HG03060 (cell line): ENCODE measurements around the gene NAIF1.
"Not testable (repeated sequence)": the region's sequence is repeated elsewhere in the genome, so short reads cannot be mapped to it uniquely, and the experiment has no call there.

Experiments used
- ATAC-seq: cut with Tn5 transposase; IDR thresholded peaks from one replicate; pipeline ENCODE4 v1.9.1; 2021; ENCODE audit warnings: low read depth, moderate number of reproducible peaks; ENCODE audit not compliant: unreplicated experiment

NAIF1 gene

DNA sequence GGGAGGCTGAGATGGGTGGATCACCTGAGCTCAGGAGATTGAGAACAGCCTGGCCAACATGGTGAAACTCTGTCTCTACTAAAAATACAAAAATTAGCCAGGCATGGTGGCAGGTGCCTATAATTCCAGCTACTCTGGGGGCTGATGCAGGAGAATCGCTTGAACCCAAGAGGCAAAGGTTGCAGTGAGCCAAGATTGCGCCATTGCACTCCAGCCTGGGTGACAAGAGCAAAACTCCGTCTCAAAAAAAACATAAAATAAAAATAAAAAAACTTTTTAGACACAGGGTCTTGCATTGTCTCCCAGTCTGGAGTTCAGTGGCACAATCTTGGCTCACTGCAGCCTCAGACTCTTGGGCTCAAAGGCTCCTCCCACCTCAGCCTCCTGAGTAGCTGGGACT is 30.6 kb downstream of the NAIF1 start:
- ATAC-seq = not testable (repeated sequence)

DNA sequence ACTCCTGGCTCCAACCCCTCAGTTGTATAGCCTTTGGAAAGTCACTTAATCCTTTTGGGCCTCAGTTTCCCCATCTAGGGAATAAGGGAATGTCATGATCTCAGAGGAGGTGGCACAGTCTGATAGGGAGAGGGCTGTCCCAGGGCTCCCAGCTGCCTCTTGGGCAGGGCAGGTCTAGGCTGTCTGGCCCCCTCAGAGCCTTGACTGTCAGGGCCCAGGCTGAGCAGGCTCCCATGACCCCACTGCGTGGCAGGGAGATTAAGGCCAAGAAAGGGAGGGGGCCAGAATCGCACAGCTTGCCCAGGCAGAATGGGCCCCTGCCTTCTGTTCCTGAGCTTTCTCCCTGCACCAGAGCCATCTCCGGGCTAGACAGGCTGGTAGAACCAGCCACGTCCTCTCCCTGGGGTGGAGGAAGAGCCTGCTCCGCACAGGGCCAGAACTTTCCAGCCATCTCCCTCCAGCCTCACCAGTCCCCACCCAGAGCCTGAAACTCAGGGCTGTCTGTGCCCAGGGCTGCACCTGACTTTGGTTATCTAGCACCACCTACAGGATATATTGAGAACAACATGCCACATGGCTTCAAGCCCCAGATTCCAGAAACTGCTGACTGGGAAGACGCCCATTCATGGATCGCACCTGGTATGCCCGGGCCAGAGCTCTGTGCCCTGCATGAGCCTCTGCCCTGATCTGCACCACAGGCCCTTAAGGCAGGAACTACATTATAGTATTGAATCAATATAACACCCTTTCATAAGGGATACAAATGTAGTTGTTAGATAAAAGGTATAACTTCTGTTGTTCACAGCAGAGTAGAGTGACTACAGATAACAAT is 32.1 kb downstream of the NAIF1 start:
- ATAC-seq = no peak

DNA sequence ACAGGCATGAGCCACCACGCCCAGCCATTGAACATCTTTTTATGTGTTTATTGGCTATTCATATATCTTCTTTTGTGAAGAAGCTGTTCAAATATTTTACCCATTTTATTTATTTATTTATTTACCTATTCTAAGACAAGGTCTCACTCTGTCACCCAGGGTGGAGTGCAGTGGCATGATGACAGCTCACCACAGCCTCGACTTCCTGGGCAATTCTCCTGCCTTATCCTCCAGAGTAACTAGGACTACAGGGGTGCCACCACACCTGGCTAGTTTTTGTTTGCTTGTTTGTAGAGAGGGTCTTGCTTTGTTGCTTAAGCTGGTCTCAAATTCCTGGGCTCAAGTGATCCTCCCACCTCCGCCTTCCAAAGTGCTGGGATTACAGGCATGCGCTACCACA is 33.5 kb downstream of the NAIF1 start:
- ATAC-seq = no peak

DNA sequence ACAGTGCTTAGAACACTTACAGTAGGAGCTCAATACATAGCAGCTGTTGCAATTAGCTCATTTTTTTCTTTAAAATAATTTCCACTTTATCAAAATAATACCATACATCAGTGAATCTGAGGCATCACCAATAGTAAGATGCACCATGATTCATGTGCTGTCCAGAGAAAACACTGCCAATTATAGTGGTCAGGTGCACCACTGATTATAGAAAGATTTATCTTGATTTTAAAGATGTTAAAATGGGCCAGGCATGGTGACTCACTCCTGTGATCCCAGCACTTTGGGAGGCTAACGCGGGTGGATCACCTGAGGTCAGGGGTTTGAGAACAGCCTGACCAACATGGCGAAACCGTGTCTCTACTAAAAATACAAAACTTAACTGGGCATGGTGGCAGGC is 39.4 kb downstream of the NAIF1 start:
- no peak for ATAC-seq

DNA sequence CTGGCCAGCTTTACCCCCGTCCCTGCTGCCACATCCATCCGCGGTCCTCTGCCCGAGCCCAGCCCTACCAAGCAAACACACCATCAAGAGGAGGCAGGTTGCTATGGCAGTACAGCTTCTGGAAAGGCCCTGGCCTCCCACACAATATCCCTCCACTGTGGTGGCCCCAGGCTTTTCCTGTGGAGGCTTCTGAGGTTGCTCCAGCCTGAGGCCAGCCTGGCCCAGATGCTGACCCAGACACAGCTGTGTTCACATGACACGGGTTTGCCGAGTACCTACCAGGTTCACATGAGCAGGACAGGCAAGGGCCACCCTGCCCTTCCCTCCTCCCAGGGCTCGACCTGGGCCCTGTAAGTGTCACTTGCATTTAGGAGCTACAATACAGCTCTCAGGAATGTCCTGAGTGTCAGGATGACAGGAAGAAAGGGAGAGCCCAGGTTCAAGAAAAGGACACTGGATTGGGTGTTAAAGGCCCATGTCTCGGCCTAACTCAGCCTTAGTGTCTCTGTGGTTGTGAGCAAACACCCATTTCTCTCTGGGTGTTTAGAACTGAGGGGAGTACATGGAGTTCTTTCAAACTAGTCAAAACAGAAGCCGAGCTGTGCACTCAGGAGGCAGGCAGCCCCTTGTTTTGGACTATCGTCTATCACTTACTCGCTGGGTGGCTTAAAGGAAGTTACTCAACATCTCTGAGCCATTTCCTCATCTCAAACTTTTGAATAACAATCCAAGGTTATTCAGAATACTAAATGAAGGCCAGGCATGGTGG is 40.2 kb downstream of the NAIF1 start:
- no peak for ATAC-seq

DNA sequence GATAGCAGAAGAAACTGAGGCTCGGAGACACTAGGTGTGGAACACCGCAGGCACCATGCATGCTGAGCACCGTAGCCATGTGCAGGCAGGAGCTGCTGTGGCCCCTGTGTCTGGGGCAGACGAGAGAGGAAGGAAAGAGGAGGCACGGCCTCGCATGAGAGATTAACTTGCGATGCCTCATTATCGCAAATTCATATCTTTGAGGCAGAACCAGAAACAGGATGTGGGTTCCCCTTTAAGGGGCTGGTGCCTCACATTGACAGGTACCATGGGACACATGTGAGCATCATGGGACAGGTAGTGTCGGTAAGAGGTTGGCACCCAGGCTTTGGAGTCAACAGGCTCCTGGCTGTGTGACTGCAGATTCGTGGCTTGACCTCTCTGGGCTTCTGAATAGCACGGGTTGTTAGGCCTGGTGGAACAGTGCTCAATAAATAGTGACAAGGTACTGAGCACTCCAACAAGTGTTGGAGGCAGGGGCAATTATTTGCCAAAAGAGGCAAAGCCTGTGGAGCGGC is 40.8 kb downstream of the NAIF1 start:
- ATAC-seq = peak; percentile 44

DNA sequence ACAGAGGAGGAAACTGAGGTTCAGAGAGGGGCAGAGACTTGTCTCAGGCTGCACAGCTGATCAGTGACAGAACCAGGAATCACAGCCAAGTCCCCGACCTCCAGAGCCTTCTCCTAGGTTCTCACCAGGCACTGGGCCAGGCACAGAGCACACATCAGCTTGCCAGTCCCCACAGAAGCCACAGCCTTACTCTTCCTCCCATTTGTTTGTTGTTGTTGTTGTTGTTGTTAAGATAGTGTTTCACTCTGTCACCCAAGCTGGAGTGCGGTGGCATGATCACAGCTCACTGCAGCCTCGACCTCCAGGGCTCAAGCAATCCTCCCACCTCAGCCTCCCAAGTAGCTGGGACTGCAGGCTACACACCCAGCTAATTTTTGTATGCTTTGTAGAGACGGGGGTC is 41.4 kb downstream of the NAIF1 start:
- ATAC-seq = no peak

DNA sequence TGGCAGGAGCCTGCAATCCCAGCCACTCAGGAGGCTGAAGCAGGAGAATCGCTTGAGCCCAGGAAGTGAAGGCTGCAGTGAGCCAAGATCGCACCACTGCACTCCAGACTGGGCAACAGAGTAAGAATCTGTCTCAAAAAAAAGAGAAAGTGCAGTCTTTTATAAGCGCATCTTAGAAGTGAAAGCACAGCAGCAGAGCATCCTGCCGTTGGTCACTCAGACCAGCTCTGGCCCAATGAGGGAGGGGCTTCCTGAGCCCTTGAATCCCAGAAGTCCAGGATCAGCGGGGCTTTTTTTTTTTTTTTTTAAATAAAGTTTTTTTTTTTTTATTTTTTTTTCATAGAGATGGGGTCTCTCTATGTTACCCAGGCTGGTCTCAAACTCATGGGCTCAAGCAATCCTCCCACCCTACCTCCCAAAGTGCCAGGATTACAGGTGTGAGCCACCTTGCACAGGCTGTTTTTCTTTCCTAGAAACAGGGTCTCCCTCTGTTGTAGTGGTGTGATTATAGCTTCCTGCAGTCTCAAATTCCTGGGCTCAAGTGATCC is 42.3 kb downstream of the NAIF1 start:
- ATAC-seq = no peak

DNA sequence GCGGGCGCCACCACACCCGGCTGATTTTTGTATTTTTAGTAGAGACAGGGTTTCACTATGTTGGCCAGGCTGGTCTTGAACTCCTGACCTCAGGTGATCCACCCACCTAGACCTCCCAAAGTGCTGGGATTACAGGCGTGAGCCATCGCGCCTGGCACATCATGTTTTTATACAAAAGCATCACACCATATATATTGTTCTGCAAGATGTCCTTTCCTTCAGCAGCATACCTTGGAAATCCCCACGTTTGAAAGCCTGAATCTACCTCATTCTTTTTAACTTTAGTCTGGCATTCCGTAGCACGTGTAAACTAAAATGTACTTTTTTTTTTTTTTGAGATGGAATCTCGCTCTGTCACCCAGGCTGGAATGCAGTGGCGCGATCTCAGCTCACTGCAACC is 43.4 kb downstream of the NAIF1 start:
- not testable (repeated sequence) for ATAC-seq

DNA sequence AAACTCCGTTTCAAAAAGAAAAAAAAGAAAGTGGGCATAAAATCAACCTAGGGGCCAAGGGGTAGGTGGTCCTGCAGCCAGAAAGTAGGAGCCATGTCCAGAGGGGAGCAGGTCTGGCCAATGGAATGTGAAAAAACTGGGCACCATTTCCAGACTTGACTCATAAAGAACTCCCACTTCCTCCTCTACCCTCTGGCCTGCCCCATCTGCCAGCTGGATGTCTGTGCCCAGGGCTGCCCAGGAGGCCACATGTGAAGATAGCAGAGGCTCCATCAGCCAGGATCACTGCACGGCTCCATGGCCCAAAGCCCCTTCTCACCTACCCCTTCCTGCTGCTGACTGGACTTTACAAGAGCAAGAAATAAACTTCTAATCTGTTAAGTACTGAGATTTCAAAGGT is 44.2 kb downstream of the NAIF1 start:
- no peak for ATAC-seq

DNA sequence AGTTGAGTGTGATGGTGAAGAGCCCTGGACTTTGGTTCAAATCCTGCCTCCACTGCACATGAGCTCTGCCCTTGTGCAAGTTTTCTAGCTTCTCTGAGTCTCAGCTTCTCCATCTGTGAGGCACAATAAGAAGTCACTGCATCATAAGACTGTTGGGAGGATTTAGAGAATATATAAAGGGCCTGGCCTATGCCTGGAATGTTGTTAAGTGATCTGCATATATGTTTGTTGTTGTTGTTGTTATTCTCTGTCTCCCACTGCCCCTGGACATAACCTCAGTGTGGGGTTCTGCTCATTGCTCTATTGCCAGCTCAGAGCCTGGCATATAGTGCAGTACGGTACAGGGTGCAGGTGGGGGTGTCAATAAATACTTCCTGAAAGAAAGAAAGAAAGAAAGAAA is 46.0 kb downstream of the NAIF1 start:
- no peak for ATAC-seq

DNA sequence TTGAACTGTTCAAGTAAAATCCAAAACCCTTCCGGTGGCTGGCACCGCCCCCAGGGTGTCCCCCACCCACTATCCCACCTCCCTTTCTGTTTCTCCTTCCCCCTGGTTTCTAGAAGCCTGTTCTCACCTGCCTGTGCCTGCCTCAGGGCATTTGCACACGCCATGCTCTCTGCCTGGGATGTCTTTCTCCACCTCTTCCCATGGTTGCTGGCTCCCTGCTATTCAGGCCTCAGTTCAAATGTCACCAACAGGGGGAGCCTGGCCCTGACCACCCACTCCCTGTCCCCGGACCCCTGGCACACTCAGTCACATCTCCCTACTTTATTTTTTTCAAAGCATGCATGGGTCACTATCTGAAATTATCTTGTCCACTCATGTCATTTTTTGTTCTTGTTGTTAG is 46.4 kb downstream of the NAIF1 start:
- ATAC-seq = no peak

DNA sequence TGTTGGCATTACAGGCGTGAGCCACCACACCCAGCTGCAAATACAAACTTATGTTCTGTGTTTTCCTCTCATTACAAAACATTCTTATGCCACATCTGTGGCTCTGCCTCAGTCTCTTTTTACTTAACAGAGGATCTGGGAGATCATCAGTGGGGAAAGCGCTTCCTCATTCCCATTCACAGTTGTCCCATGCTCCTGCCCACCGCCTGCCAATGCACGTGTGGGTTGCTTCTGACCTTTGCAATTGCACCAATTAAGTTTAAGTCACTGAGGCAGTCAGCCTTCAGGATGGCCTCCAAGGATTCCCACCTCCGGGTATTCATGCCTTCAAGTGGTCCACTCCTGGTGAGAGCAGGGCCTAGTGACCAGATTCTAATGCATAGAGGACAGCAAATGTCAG is 51.4 kb downstream of the NAIF1 start:
- no peak for ATAC-seq
